GM19397 (cell line): ENCODE data around the gene MAP4K1.
"Not testable (repeated sequence)": the region's sequence is repeated elsewhere in the genome, so short reads cannot be mapped to it uniquely, and the experiment has no call there.

ENCODE experiments used
- ATAC-seq: cut with Tn5 transposase; IDR thresholded peaks from one replicate; pipeline ENCODE4 v1.9.1; 2021; ENCODE audit warnings: mild to moderate bottlenecking, moderate library complexity; ENCODE audit not compliant: unreplicated experiment

Gene MAP4K1

DNA sequence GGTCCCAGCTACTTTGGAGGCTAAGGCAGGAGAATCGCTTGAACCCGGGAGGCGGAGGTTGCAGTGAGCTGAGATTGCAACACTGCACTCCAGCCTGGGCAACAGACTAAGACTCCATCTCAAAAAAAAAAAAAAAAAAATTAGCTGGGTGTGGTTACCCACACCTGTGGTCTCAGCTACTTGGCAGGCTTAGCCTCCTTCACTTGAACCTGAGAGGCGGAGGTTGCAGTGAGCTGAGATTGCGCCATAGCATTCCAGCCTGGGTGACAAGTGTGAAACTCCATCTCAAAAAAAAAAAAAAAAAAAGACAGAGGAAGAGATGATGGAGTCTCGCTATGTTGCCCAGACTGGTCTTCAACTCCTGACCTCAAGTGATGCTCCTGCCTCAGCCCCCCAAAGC lies 38.4 kb downstream of the MAP4K1 start:
- ATAC-seq = not testable (repeated sequence)

DNA sequence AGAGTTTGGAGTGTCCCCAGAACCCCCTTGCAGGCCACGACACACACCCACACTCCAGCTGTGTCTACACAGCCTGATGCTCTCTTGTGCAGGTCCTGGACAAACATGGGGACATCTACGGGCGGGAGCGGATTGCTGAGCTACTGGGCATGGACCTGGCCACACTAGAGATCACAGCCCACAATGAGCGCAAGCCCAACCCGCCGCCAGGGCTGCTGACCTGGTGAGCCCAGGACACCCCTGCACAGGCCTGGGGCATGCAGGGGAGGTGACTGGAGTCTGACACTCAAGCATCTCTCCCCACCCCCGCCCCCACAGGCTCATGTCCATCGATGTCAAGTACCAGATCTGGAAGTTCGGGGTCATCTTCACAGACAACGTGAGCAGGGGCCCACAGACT lies 39.9 kb downstream of the MAP4K1 start:
- ATAC-seq = no peak

DNA sequence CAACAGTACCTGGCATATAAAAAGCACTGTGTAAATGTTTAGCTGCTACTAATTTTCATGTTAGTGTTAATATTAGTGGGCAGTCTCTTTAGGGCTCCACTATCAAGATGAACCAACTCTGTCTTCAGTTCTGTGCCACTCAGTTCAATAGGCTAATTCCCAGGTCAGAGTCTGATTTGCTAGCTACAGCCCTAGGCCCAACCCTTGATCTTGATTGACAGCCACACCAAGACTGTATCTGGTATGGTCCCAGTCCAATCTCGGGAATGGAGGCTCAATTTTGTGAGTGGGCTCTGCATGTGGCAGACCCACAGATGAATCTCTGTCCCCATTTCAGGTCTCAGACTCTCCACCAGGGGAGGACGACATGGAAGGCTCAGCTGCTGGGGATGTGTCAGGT lies 46.1 kb downstream of the MAP4K1 start:
- ATAC-seq = no peak

DNA sequence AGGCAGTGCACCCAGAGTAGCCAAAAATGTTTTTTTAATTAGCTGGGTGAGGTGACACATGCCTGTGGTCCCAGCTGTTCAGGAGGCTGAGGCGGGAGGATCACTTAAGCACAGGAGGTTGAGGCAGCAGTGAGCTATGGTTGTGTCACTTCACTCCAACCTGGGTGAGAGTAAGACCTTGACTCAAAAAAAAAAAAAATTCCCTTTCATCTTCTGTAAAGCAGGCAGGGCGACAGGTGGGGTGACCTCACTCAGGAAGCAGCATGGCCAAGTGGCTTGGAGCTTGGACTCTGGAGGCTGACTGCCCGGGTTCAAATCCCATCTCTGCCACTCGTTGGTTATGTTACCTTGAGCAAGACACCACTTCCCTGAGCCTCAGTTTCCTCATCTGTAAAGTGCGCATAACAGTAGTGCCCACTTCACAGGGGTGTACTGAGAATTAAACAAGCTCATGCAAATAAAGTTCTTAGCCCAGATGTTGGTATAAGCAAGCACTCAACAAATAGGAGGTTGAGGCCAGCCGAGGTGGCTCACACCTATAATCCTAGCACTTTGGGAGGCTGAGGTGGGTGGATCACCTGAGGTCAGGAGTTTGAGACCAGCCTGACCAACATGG lies 48.3 kb downstream of the MAP4K1 start:
- no peak for ATAC-seq

DNA sequence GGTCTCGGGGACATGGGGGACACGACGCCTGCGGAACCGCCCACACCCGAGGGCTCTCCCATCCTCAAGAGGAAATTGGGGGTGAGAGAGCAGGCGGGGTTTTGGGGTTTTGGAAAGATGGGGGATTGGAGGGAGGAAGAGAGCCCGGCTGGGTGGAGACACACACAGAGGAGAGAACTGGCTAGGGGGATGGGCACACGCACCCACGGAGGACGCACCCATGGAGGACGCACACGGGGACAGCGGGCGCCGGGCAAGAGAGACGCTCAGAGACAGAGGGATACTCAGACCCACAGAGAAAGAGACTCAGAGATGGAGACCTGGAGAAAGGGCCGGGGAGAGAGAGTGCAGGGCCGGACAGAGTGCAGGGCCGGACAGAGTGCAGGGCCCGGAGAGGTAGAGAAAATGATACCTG lies 52.1 kb downstream of the MAP4K1 start:
- no peak for ATAC-seq

DNA sequence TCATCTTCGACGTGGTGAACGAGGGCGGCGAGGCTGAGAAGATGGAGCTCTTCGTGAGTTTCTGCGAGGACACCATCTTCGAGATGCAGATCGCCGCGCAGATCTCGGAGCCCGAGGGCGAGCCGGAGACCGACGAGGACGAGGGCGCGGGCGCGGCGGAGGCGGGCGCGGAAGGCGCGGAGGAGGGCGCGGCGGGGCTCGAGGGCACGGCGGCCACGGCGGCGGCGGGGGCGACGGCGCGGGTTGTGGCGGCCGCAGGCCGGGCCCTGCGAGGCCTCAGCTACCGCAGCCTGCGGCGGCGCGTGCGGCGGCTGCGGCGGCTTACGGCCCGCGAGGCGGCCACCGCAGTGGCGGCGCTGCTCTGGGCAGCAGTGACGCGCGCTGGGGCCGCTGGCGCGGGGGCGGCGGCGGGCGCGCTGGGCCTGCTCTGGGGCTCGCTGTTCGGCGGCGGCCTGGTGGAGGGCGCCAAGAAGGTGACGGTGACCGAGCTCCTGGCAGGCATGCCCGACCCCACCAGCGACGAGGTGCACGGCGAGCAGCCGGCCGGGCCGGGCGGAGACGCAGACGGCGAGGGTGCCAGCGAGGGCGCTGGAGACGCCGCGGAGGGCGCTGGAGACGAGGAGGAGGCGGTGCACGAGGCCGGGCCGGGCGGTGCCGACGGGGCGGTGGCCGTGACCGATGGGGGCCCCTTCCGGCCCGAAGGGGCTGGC lies 52.6 kb downstream of the MAP4K1 start:
- ATAC-seq = no peak

DNA sequence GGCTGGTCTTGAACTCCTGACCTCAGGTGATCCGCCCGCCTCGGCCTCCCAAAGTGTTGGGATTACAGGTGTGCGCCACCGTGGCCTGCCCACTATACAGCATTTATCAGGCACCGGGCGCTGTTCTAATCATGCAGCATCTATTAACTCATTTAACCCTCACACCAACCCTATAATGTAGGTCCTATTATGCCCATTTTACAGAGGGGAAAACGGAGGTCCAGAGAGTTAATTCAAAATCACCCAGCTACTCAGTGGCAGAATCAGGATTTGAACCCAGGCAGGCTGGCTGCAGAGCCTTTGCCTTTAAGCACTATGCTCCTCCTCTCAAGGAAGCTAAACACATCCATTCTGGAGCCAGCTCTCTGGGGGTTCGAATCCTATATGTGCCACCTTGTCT lies 54.3 kb downstream of the MAP4K1 start:
- ATAC-seq = no peak

DNA sequence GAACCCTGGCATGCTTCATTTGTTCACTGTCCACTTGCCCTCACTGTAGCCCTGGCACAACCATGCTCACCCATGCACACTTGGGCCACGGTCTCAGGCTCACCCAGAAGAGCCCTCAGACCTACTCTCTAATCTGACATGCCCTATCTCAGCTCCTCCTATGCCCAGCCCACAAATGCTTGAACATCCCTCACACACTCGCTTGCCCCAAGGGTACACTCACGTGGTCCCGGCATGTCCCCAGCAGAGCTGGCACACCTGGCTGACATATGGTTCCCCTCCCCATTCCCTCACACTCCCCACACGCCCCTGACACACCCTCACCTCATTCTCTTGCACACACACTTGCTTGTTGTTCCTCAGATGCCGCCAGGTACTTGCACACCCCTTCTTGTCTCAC lies 55.7 kb downstream of the MAP4K1 start:
- ATAC-seq = no peak

DNA sequence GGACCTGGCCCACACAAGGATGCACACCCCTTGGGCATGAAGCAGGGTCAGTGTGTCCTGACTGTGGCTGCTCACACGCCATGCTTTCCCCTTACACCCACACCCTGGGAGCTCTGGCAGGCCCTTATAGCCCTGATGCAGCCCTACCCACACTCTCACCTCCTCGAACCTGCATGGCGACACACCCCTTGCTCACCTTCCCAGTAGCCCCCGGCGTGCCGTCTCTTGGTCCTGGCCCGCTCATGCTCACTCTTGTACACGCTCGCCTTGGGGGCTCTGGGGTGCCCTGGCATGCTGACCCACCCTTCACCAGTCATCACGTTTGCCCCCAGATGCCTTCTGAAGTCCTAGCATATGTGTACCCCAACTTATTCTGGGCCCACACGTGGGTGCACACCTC lies 56.1 kb downstream of the MAP4K1 start:
- ATAC-seq = no peak

DNA sequence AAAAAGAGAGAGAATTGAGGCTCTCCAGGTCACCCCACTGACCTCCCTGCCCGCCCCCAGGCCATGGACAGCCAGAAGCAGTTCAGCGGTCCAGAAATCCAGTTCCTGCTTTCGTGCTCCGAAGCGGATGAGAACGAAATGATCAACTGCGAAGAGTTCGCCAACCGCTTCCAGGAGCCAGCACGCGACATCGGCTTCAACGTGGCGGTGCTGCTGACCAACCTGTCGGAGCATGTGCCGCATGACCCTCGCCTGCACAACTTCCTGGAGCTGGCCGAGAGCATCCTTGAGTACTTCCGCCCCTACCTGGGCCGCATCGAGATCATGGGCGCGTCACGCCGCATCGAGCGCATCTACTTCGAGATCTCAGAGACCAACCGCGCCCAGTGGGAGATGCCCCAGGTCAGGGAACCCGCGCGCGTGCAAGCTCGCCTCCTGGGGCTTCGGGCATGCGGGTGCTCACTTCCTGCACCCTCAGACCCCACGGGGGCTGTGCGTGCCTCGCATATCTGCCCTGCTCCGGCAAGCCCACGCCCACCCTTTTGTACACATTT lies 56.6 kb downstream of the MAP4K1 start:
- ATAC-seq = no peak

DNA sequence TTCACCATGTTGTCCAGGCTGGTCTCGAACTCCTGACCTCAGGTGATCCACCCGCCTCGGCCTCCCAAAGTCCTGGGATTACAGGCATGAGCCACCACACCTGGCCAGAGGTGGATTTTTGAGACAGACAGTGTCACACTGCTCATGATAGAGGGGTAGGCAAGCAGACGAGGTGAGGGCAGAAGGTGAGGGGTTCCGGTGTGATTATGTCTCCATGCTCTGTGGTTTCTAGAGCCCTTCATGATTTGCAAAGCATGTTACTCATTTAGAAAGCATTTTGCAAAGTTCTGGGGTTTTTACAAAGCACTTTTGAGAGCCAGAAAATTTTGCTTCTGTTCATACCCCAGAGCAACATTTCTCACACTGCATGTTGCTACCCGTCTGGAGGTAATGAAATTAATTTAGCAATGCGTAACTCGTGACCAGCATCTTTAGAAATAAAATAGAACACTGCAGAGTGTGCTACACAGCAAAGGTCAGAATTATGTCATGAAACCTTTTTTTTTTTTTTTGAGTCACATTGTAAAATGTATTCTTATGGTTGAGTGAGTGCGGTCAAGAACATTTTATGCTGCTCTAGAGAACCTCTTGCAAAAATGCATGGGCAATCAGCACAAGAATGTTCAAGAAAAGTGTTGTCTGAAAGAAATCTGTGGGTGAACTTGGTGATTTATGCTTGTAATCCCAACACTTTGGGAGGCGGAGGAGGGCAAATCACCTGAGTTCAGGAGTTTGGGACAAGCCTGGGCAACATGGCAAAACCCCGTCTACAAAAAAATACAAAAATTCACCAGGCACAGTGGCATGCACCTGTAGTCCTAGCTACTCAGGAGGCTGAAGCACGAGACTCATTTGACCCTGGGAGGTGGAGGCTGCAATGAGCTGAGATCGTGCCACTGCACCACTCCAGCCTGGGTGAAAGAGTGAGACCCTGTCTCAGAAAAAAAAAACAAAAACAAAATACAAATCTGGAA lies 58.0 kb downstream of the MAP4K1 start:
- ATAC-seq = peak; percentile 80

DNA sequence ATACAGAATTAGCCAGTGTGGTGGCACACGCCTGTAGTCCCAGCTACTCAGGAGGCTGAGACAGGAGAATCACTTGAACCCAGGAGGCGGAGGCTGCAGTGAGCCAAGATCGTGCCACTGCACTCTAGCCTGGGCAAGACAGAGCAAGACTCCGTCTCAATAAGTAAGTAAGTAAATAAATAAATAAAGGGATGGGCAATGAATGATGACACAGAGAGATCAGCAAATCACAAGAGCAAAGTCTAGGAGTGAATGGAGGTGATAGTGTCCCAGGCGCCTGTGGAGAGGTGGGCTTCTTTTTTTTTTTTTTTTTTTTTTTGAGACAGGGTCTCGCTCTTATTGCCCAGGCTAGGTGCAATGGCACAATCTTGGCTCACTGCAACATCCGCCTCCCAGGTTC lies 58.8 kb downstream of the MAP4K1 start:
- not testable (repeated sequence) for ATAC-seq

DNA sequence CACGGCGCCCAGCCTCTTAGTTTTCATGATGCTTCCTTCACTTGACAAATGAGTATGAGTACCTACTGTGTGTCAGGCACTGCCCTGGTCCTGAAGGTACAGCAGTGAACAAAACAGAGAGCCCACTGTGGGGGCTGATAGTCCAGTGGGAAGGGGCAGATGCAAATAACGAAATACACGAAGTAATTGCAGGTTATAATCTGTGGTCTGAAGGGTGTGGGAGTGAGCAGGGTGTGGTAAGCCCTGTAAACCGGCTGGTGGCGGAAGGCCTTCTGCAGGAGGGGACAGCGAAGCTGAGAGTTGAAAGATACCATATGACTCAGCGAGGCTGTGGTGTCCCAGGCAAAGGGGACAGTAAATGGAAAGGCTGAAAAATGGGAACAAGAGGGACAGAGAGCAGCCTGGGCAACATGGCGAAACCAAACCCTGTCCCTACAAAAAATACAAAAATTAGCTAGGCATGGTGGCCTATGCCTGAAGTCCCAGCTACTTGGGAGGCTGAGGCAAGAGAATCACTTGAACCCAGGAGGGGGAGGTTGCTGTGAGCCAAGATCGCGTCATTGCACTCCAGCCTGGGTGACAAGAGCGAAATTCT lies 60.5 kb downstream of the MAP4K1 start:
- no peak for ATAC-seq

DNA sequence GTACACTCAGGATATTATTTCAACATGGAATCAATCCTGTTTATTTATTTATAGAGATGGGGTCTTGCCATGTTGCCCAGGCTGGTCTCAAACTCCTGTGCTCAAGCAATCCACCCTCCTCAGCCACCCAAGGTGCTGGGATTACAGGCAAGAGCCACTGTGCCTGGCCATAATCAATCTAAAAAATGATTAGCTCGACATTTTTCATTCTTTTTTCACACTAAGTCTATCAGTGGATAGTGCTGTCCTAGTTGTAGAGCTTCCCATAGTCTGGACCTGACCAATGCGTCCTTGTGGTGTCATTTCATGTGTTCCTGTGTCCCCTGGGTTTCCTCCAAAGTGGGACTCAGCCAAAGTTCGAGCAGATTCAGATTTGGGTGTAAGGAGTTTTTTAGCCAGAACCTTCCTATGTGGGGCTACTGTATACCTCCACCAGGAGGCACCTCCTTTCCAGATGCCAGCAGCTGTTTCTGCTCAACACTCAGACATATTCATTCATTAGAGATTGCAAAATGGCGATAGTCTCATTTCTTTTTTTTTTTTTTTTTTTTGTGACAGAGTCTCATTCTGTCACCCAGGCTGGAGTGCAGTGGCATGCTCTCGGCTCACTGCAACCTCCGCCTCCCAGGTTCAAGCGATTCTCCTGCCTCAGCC lies 61.1 kb downstream of the MAP4K1 start:
- no peak for ATAC-seq

DNA sequence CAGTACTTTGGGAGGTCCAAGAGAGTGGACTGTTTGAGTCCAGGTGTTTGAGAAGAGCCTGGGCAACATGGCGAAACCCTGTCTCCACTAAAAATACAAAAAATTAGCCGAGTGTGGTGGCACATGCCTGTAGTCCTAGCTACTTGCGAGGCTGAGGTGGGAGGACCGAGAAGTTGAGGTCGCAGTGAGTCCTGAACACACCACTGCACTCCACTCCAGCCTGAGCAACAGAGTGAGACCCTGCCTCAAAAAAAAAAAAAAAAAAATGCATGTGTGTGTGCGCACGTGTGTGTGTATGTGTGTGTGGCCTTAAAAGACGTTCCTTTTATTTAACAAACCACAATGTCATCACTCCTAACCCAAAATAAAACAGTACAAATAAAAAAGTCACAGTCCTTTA lies 62.6 kb downstream of the MAP4K1 start:
- ATAC-seq = no peak

DNA sequence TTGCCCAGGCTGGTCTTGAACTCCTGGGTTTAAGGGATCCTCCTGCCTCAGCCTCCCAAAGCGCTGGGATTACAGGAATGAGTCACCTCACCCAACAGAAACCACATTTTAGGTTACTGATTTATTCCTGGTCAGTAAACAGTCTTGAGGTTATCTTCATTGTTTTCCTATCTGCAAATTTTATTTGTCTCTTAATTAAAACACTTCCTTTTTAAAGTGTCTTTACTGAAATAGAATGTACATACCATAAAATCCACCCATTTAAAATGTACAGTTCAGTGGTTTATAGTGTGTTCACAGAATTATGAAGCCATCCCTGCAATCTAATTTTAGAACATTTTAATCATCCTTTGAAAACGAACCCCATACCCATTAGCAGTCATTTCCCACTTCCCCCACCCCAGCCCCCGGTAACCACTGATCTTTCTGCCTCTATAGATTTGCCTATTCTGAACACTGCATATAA lies 63.0 kb downstream of the MAP4K1 start:
- ATAC-seq = no peak

DNA sequence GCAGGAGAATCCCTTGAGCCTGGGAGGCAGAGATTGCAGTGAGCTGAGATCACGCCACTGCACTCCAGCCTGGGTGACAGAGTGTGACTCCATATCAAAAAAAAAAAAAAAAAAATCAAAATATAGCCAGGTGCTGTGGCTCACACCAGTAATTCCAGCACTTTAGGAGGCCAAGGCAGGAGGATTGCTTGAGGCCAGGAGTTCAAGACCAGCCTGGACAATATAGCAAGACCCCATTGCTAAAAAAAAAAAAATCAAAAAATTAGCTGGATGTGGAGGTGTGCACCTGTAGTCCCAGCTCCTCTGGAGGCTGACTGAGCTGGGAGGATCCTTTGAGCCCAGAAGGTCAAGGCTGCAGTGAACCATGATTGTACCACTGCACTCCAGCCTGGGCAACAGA lies 64.5 kb downstream of the MAP4K1 start:
- ATAC-seq = not testable (repeated sequence)

DNA sequence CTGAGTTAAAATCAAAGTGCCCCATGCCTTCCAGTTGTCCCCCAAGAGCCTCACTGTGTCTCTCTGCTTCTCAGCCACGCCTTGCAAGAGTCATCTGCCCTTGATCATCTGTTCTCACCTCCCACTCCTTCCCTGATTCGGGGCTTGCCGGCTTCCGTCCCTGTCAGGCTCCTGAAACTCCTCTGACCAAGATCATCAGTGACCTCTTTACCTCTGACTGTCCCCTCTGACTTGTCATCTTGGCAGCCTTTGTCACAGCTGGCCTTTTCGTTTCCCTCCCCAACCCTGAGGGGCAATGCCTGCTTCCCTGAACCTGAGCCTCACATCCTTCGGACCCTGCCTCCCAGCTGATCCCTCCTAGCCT lies 66.3 kb downstream of the MAP4K1 start:
- ATAC-seq = no peak

DNA sequence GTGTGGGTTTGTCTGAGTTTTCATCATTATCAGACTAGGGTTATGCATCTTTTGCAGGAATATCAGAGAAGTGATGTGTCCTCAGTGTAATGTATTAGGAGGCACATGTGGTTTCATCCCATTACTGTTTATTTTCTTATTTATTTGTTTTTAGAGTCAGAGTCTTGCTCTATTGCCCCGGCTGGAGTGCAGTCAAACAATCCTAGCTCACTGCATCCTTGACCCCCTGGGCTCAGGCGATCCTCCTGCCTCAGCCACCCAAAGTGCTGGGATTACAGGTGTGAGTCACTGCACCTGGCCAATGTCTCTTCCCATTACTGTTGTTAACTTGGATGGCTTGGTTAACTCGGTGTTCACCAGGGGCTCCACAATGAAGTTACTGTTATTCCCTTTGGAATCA lies 67.4 kb downstream of the MAP4K1 start:
- ATAC-seq = no peak

DNA sequence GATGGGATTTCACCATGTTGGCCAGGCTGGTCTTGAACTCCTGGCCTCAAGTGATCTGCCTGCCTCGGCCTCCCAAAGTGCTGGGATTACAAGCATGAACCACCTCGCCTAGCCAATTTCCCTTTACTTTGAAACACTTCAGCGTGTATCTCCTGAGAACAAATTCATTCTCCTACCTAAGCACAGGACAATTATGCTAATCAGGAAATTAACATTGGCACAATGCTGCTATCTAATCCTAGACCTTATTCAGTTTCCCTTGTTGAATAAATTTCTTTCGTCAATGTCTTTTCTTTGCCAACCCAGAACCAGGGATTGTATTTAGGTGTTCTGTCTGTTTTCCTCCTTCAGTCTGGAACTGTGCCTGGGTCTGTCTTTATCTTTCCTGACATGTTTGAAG lies 67.8 kb downstream of the MAP4K1 start:
- no peak for ATAC-seq
